GM04503 (cell line): Measurements from ENCODE around the gene HDAC1.

Experiments
- DNase-seq: peaks from one replicate; pipeline ENCODE4 v3.0.0-alpha.2; 2012; ENCODE audit warnings: low read depth

The HDAC1 gene

DNA sequence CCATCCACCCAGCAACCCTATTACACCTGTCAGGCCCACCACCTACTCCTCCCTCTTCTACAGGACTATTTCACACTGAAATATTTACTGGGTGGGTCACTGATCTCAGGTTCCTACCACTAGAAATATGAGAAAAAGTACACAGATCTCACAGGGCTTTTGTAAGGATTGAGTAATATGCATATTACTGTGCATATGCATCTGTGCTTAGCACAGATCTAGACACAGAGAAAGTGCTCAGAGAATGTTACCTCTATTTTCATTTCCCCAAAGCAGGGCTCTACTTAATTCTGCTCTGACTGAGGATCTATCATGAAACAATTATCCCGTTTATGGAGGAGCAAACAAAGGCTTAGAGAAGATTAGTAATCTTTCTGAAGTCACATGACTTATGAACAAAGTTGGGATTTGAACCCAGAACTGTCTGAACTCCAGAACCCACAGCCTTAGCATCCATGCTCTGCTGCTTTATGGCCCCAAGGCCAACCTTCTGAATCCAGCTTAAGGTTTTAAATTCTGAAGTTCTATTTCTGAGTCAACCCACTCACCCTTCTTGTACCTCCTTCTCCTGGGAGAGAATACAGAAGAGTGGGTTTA is 82.2 kb downstream of the HDAC1 start:
- no peak for DNase-seq

DNA sequence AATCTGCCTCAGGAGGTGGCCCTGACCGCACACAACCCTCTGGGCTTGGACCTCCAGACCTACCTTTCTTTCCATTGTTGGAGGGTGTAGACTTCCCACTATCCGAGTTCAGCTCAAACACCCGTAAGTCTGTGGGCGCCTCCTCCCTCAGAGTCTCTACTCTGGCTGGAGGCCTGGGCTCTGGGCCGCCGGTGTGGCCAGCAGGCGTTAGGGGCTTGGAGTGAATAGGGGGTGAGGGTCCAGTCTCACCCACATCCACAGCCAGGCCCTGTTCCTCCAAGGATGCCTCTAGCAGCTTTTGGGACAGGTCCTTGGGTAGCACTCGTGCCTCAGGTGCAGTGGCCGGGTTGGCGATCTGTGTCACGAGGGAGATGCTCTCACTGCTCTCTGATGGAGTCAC is 84.3 kb downstream of the HDAC1 start:
- no peak for DNase-seq

DNA sequence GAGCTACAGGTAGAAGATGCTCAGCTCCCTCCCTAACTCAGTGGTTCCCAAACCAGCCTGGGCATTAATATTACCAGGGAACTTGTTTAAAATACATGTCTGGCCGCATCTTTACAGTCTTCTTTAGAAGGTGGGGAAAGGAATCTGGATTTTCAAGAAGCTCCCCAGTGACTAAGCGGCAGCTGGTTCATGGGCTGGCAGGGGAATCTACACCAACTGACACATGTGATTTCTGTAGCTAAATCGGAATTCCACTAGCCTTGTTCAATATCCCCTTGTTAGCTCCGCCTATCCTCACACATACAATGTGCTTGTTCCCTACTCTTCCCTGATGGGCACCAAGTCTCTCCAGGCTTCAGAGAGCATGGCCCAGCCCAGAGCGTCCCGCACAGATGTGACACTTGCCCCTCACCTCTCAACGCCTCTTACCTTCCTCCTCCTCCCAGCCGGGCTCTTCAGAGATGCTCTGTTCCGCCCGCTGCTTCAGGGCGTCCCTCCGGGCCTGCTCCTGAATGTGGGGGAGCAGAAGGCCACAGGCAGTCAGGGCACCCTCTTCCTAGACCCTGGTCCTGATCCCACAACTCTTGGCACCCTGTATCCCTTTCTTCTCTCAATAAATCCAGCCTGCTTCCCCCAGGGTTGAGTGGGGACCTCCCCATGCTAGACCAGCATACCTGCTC is 85.8 kb downstream of the HDAC1 start:
- DNase-seq = no peak

DNA sequence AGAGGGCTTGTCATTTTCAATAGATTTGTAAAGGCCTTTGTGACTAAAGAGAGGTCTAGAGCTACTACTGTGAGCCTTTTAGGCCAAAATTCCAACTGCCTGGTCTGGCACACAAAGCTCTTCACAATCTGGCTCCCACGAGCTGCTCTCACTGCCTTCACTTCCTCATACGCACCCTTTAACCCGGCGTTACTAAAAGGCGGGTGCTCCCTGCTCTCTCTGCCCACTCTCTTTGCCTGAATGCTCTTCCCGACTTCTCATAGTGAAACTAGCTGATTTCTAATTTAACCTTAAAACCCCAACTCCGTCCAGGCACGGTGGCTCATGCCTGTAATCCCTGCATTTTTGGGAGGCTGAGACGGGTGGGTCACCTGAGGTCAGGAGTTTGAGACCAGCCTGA is 88.2 kb downstream of the HDAC1 start:
- no peak for DNase-seq
